ENCODE measurements around the gene RPS6KA1. TPM values are rescaled to one million over a fixed set of nuclear protein-coding genes. Genes with fewer than 3 reads are reported as not detected.

RPS6KA1 gene
- total and polyA plus RNA-seq, 9 of the 15 experiments (the other 6 are each of a cell fraction or from before 2014, with no cell fraction given), result 2.4 to 61.0 (median 35.5) TPM

DNA sequence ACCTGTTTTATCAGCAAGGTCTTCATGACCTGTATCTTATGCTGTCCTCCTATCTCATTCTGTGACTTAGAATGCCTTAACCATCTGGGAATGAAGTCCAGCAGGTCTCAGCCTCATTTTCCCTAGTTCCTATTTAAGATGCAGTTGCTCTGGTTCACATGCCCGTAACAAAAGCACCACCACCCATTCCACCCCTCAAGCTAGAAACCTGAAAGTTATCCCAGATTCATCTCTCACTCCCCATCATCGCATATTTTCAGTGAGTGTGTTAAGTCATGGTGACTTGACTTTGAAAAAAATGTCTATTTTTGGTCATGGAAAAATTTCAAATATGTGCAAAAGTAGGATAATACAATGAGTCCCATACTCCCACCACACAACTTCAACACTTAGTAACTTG lies 45.6 kb upstream of the RPS6KA1 start (continued):
- peak in 1 of 2 experiments; percentile 70; a peak in 1 of 4 replicates for TF ChIP-seq TEAD1 (CRISPR knock-in tag; IDR thresholded peaks at IDR 0.05)
- no peak for TF ChIP-seq SOX6 (IDR thresholded peaks at IDR 0.05)
- TF ChIP-seq ZNF239 (CRISPR knock-in tag; IDR thresholded peaks at IDR 0.05), result peak; percentile 47; the same call in 1 of the 2 replicates
- TF ChIP-seq ARID1B (IDR thresholded peaks at IDR 0.05), result 0 out of 2 replicates have a peak, but pooled peaks have one; percentile 14
- TF ChIP-seq, protein P1, sequence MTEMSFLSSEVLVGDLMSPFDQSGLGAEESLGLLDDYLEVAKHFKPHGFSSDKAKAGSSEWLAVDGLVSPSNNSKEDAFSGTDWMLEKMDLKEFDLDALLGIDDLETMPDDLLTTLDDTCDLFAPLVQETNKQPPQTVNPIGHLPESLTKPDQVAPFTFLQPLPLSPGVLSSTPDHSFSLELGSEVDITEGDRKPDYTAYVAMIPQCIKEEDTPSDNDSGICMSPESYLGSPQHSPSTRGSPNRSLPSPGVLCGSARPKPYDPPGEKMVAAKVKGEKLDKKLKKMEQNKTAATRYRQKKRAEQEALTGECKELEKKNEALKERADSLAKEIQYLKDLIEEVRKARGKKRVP (CRISPR knock-in tag; IDR thresholded peaks at IDR 0.05), result no peak
- no peak for TF ChIP-seq ZNF512 (tag; IDR thresholded peaks at IDR 0.05)
- TF ChIP-seq, protein P2, sequence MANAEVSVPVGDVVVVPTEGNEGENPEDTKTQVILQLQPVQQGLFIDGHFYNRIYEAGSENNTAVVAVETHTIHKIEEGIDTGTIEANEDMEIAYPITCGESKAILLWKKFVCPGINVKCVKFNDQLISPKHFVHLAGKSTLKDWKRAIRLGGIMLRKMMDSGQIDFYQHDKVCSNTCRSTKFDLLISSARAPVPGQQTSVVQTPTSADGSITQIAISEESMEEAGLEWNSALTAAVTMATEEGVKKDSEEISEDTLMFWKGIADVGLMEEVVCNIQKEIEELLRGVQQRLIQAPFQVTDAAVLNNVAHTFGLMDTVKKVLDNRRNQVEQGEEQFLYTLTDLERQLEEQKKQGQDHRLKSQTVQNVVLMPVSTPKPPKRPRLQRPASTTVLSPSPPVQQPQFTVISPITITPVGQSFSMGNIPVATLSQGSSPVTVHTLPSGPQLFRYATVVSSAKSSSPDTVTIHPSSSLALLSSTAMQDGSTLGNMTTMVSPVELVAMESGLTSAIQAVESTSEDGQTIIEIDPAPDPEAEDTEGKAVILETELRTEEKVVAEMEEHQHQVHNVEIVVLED (CRISPR knock-in tag; IDR thresholded peaks at IDR 0.05), result peak; percentile 23; the same call in 1 of the 2 replicates
- TF ChIP-seq, protein P3, sequence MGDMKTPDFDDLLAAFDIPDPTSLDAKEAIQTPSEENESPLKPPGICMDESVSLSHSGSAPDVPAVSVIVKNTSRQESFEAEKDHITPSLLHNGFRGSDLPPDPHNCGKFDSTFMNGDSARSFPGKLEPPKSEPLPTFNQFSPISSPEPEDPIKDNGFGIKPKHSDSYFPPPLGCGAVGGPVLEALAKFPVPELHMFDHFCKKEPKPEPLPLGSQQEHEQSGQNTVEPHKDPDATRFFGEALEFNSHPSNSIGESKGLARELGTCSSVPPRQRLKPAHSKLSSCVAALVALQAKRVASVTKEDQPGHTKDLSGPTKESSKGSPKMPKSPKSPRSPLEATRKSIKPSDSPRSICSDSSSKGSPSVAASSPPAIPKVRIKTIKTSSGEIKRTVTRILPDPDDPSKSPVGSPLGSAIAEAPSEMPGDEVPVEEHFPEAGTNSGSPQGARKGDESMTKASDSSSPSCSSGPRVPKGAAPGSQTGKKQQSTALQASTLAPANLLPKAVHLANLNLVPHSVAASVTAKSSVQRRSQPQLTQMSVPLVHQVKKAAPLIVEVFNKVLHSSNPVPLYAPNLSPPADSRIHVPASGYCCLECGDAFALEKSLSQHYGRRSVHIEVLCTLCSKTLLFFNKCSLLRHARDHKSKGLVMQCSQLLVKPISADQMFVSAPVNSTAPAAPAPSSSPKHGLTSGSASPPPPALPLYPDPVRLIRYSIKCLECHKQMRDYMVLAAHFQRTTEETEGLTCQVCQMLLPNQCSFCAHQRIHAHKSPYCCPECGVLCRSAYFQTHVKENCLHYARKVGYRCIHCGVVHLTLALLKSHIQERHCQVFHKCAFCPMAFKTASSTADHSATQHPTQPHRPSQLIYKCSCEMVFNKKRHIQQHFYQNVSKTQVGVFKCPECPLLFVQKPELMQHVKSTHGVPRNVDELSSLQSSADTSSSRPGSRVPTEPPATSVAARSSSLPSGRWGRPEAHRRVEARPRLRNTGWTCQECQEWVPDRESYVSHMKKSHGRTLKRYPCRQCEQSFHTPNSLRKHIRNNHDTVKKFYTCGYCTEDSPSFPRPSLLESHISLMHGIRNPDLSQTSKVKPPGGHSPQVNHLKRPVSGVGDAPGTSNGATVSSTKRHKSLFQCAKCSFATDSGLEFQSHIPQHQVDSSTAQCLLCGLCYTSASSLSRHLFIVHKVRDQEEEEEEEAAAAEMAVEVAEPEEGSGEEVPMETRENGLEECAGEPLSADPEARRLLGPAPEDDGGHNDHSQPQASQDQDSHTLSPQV (IDR thresholded peaks at IDR 0.05), result peak; percentile 71; the same call in 1 of the 2 replicates
- no peak for TF ChIP-seq SP1 (CRISPR knock-in tag; IDR thresholded peaks at IDR 0.05)
- no peak for TF ChIP-seq ID3 (CRISPR knock-in tag; IDR thresholded peaks at IDR 0.05)
- 0 out of 2 replicates have a peak, but pooled peaks have one; percentile 33 for TF ChIP-seq ID3 (tag; IDR thresholded peaks at IDR 0.05)
- no peak for TF ChIP-seq SMAD1 (IDR thresholded peaks at IDR 0.05; ENCODE audit: low read depth, low read length, partially characterized antibody)
- peak; percentile 66; the same call in 1 of the 2 replicates for TF ChIP-seq KLF6 (CRISPR knock-in tag; IDR thresholded peaks at IDR 0.05; ENCODE audit: borderline replicate concordance)
- TF ChIP-seq SAP30 (IDR thresholded peaks at IDR 0.05; ENCODE audit: borderline replicate concordance, insufficient read depth, low read depth, low read length, poor library complexity, severe bottlenecking), result no peak
- TF ChIP-seq DMBX1 (CRISPR knock-in tag; IDR thresholded peaks at IDR 0.05; ENCODE audit: borderline replicate concordance), result 0 out of 2 replicates have a peak, but pooled peaks have one; percentile 23
- no peak for TF ChIP-seq PHF21A (IDR thresholded peaks at IDR 0.05; ENCODE audit: borderline replicate concordance, low read depth)
- no peak for TF ChIP-seq IFI16 (CRISPR knock-in tag; IDR thresholded peaks at IDR 0.05)
